ENCODE data around the gene SPEG. TPM values are rescaled to one million over a fixed set of nuclear protein-coding genes. Genes with fewer than 3 reads are reported as not detected.

Gene SPEG
- total and polyA plus RNA-seq, 2 of the 13 experiments (the other 11 are each of a cell fraction or from before 2014, with no cell fraction given), result 0.18 to 0.24 TPM

DNA sequence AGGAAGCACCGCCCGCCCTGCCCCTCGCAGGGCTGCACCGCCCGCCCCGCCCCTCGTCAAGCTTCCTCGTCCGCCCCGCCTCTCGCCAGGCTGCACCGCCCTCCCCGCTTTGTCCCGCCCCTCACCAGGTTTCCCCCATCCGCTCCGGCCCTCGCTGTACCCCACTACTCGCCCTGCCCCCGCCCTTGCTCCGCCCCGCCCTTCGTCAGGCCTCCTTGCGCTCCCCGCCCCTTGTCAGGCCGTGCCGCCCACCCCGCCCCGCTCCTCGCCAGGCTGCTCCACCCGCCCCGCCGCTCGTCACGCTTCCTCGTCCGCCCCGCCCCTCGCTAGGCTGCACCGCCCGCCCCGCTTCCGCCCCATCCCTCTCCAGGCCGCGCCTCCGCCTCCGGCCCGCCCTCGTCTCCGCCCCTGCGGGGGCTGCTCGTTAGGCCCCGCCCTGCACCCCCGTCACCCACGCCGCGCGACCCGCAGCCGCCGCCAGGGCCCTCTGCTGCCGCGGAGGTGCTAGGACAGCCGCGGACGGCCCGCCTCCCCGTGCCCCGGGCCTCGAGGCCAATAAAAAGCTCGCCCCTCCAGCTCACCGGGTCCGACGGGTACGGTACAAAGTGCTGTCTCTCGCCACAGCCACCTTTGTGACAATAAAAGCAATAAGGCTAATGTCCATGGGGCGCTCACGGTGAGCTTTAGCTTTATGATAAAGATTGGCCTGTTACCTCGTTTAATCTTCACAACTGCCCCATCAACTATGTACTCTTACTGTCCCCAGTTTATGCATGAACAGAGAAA, 46.3 kb upstream of the SPEG start (continued):
- TF ChIP-seq, protein P1, sequence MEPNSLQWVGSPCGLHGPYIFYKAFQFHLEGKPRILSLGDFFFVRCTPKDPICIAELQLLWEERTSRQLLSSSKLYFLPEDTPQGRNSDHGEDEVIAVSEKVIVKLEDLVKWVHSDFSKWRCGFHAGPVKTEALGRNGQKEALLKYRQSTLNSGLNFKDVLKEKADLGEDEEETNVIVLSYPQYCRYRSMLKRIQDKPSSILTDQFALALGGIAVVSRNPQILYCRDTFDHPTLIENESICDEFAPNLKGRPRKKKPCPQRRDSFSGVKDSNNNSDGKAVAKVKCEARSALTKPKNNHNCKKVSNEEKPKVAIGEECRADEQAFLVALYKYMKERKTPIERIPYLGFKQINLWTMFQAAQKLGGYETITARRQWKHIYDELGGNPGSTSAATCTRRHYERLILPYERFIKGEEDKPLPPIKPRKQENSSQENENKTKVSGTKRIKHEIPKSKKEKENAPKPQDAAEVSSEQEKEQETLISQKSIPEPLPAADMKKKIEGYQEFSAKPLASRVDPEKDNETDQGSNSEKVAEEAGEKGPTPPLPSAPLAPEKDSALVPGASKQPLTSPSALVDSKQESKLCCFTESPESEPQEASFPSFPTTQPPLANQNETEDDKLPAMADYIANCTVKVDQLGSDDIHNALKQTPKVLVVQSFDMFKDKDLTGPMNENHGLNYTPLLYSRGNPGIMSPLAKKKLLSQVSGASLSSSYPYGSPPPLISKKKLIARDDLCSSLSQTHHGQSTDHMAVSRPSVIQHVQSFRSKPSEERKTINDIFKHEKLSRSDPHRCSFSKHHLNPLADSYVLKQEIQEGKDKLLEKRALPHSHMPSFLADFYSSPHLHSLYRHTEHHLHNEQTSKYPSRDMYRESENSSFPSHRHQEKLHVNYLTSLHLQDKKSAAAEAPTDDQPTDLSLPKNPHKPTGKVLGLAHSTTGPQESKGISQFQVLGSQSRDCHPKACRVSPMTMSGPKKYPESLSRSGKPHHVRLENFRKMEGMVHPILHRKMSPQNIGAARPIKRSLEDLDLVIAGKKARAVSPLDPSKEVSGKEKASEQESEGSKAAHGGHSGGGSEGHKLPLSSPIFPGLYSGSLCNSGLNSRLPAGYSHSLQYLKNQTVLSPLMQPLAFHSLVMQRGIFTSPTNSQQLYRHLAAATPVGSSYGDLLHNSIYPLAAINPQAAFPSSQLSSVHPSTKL (CRISPR knock-in tag; IDR thresholded peaks at IDR 0.05), result peak; percentile 70; the same call in 1 of the 2 replicates
- peak; percentile 64; the same call in 1 of the 2 replicates for TF ChIP-seq SMAD1 (CRISPR knock-in tag; IDR thresholded peaks at IDR 0.05; ENCODE audit: borderline replicate concordance, low read depth)
- TF ChIP-seq, protein P2, sequence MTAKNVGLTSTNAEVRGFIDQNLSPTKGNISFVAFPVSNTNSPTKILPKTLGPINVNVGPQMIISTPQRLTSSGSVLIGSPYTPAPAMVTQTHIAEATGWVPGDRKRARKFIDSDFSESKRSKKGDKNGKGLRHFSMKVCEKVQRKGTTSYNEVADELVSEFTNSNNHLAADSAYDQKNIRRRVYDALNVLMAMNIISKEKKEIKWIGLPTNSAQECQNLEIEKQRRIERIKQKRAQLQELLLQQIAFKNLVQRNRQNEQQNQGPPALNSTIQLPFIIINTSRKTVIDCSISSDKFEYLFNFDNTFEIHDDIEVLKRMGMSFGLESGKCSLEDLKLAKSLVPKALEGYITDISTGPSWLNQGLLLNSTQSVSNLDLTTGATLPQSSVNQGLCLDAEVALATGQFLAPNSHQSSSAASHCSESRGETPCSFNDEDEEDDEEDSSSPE (CRISPR knock-in tag; IDR thresholded peaks at IDR 0.05), result peak; percentile 75
- 0 out of 2 replicates have a peak, but pooled peaks have one; percentile 20 for TF ChIP-seq HOXD1 (CRISPR knock-in tag; IDR thresholded peaks at IDR 0.05)
- TF ChIP-seq ZNF180 (CRISPR knock-in tag; IDR thresholded peaks at IDR 0.05; ENCODE audit: borderline replicate concordance, low read depth), result no peak
- TF ChIP-seq ZNF570 (CRISPR knock-in tag; IDR thresholded peaks at IDR 0.05; ENCODE audit: borderline replicate concordance), result no peak
- TF ChIP-seq PPARG (CRISPR knock-in tag; conservative IDR thresholded peaks at IDR 0.05), result peak; percentile 66
- TF ChIP-seq HCFC1 (IDR thresholded peaks at IDR 0.05; ENCODE audit: low read depth, low read length), result peak; percentile 52
- TF ChIP-seq, protein P3, sequence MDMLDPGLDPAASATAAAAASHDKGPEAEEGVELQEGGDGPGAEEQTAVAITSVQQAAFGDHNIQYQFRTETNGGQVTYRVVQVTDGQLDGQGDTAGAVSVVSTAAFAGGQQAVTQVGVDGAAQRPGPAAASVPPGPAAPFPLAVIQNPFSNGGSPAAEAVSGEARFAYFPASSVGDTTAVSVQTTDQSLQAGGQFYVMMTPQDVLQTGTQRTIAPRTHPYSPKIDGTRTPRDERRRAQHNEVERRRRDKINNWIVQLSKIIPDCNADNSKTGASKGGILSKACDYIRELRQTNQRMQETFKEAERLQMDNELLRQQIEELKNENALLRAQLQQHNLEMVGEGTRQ (IDR thresholded peaks at IDR 0.05; ENCODE audit: low read depth, low read length), result no peak
- TF ChIP-seq, protein P3 (CRISPR knock-in tag; IDR thresholded peaks at IDR 0.05; ENCODE audit: borderline replicate concordance), result no peak
- peak; percentile 62; the same call in 1 of the 2 replicates for TF ChIP-seq ZNF563 (CRISPR knock-in tag; IDR thresholded peaks at IDR 0.05)
- TF ChIP-seq, protein P4, sequence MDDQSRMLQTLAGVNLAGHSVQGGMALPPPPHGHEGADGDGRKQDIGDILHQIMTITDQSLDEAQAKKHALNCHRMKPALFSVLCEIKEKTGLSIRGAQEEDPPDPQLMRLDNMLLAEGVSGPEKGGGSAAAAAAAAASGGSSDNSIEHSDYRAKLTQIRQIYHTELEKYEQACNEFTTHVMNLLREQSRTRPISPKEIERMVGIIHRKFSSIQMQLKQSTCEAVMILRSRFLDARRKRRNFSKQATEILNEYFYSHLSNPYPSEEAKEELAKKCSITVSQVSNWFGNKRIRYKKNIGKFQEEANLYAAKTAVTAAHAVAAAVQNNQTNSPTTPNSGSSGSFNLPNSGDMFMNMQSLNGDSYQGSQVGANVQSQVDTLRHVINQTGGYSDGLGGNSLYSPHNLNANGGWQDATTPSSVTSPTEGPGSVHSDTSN (CRISPR knock-in tag; IDR thresholded peaks at IDR 0.05; ENCODE audit: borderline replicate concordance), result no peak
- TF ChIP-seq HMG20B (CRISPR knock-in tag; conservative IDR thresholded peaks at IDR 0.05), result 0 out of 2 replicates have a peak, but pooled peaks have one; percentile 14
- TF ChIP-seq, protein P5, sequence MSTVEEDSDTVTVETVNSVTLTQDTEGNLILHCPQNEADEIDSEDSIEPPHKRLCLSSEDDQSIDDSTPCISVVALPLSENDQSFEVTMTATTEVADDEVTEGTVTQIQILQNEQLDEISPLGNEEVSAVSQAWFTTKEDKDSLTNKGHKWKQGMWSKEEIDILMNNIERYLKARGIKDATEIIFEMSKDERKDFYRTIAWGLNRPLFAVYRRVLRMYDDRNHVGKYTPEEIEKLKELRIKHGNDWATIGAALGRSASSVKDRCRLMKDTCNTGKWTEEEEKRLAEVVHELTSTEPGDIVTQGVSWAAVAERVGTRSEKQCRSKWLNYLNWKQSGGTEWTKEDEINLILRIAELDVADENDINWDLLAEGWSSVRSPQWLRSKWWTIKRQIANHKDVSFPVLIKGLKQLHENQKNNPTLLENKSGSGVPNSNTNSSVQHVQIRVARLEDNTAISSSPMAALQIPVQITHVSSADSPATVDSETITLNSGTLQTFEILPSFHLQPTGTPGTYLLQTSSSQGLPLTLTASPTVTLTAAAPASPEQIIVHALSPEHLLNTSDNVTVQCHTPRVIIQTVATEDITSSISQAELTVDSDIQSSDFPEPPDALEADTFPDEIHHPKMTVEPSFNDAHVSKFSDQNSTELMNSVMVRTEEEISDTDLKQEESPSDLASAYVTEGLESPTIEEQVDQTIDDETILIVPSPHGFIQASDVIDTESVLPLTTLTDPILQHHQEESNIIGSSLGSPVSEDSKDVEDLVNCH (CRISPR knock-in tag; IDR thresholded peaks at IDR 0.05), result no peak
- no peak for TF ChIP-seq ZSCAN9 (CRISPR knock-in tag; IDR thresholded peaks at IDR 0.05; ENCODE audit: borderline replicate concordance)
- no peak for TF ChIP-seq SOX6 (IDR thresholded peaks at IDR 0.05)
- TF ChIP-seq SOX6 (CRISPR knock-in tag; IDR thresholded peaks at IDR 0.05), result peak; percentile 52
- TF ChIP-seq ZNF766 (CRISPR knock-in tag; IDR thresholded peaks at IDR 0.05; ENCODE audit: borderline replicate concordance), result 0 out of 2 replicates have a peak, but pooled peaks have one; percentile 37
- no peak for TF ChIP-seq NFRKB (IDR thresholded peaks at IDR 0.05)
